SK-N-SH treated with all-trans-retinoic acid at 6 μM for 48 hours (cell line): Measurements from ENCODE around the gene STMN3.

Experiments
- ATAC-seq: fragments of 200-7000 bp; cut with Tn5 transposase; 3 replicates; pipeline ENCODE4 v1.9.1; 2020; ENCODE audit warnings: mild to moderate bottlenecking, moderate library complexity
- ARNTL ChIP-seq: fragments of 450-650 bp; formaldehyde crosslinking; IDR thresholded peaks from 2 replicates; pipeline ENCODE4 v1.5.0; 2020; ENCODE audit warnings: low read depth, mild to moderate bottlenecking, moderate library complexity, borderline replicate concordance
- CREB5 ChIP-seq: fragments of 250-450 bp; sonication (Bioruptor Pico); IDR thresholded peaks from 2 replicates; pipeline ENCODE4 v1.5.1; 2020; ENCODE audit warnings: low read depth, mild to moderate bottlenecking, moderate library complexity
- CSDC2 ChIP-seq: fragments of 250-450 bp; sonication (Bioruptor Pico); IDR thresholded peaks from 2 replicates; pipeline ENCODE4 v1.5.0; 2020; ENCODE audit warnings: mild to moderate bottlenecking, moderate library complexity
- GLIS3 ChIP-seq: fragments of 250-450 bp; sonication (Bioruptor Pico); IDR thresholded peaks from 2 replicates; pipeline ENCODE4 v1.5.0; 2020; ENCODE audit warnings: mild to moderate bottlenecking, moderate library complexity
- OSR1 ChIP-seq: fragments of 250-450 bp; sonication (Bioruptor Pico); IDR thresholded peaks from 2 replicates; pipeline ENCODE4 v1.8.0; 2022; ENCODE audit warnings: moderate library complexity, mild to moderate bottlenecking, inconsistent platforms
- PATZ1 ChIP-seq: fragments of 250-450 bp; sonication (Bioruptor Pico); IDR thresholded peaks from 2 replicates; pipeline ENCODE4 v1.8.0; 2020; ENCODE audit warnings: mild to moderate bottlenecking, moderate library complexity, borderline replicate concordance
- POU6F1 ChIP-seq: fragments of 250-450 bp; sonication (Bioruptor Pico); IDR thresholded peaks from 2 replicates; pipeline ENCODE4 v1.8.0; 2021; ENCODE audit warnings: low read depth, mild to moderate bottlenecking, moderate library complexity, borderline replicate concordance
- PPARA ChIP-seq: fragments of 250-450 bp; sonication (Bioruptor Pico); IDR thresholded peaks from 2 replicates; pipeline ENCODE4 v1.5.0; 2020; ENCODE audit warnings: mild to moderate bottlenecking, borderline replicate concordance
- RARB ChIP-seq: fragments of 250-450 bp; sonication (Bioruptor Pico); IDR thresholded peaks from 2 replicates; pipeline ENCODE4 v1.8.0; 2021; ENCODE audit warnings: mild to moderate bottlenecking, moderate library complexity
- SNAI2 ChIP-seq: fragments of 250-450 bp; sonication (Bioruptor Pico); IDR thresholded peaks from 2 replicates; pipeline ENCODE4 v1.5.0; 2020; ENCODE audit warnings: mild to moderate bottlenecking, moderate library complexity
- TCF4 ChIP-seq: fragments of 250-450 bp; sonication (Bioruptor Pico); IDR thresholded peaks from 2 replicates; pipeline ENCODE4 v1.8.0; 2021; ENCODE audit warnings: mild to moderate bottlenecking, moderate library complexity, borderline replicate concordance
- TOX ChIP-seq: fragments of 250-450 bp; sonication (Bioruptor Pico); IDR thresholded peaks from 2 replicates; pipeline ENCODE4 v1.8.0; 2021; ENCODE audit warnings: mild to moderate bottlenecking, moderate library complexity, borderline replicate concordance
- TSHZ2 ChIP-seq: fragments of 250-450 bp; sonication (Bioruptor Pico); IDR thresholded peaks from 2 replicates; pipeline ENCODE4 v1.5.0; 2020; ENCODE audit warnings: mild to moderate bottlenecking, moderate library complexity
- ZC3H10 ChIP-seq: fragments of 250-450 bp; sonication (Bioruptor Pico); IDR thresholded peaks from 2 replicates; pipeline ENCODE4 v1.5.1; 2021; ENCODE audit warnings: mild to moderate bottlenecking, moderate library complexity
- ZFP3 ChIP-seq: fragments of 250-450 bp; sonication (Bioruptor Pico); IDR thresholded peaks from 2 replicates; pipeline ENCODE4 v1.5.0; 2020; ENCODE audit warnings: mild to moderate bottlenecking, moderate library complexity
- ZFP30 ChIP-seq: fragments of 450-650 bp; formaldehyde crosslinking; IDR thresholded peaks from 2 replicates; pipeline ENCODE4 v1.5.0; 2022; ENCODE audit warnings: mild to moderate bottlenecking, moderate library complexity
- ZNF565 ChIP-seq: fragments of 450-650 bp; formaldehyde crosslinking; conservative IDR thresholded peaks from 2 replicates; pipeline ENCODE4 v1.5.0; 2020; ENCODE audit warnings: low read depth, mild to moderate bottlenecking, moderate library complexity
- ZNF70 ChIP-seq: fragments of 450-650 bp; formaldehyde crosslinking; IDR thresholded peaks from 2 replicates; pipeline ENCODE4 v1.5.0; 2020; ENCODE audit warnings: mild to moderate bottlenecking, moderate library complexity
- ZNF8 ChIP-seq: fragments of 450-650 bp; formaldehyde crosslinking; IDR thresholded peaks from 2 replicates; pipeline ENCODE4 v1.5.0; 2020; ENCODE audit warnings: mild to moderate bottlenecking, moderate library complexity

Gene STMN3

GRCh38 chr20:63687419-63688178 lies 34.4 kb upstream of the STMN3 start (continued):
- TF ChIP-seq TSHZ2 (CRISPR knock-in tag), result no peak
- TF ChIP-seq, all 23 proteins: peak for 0

- TF ChIP-seq OSR1 (CRISPR knock-in tag) (no peak), PPARA (CRISPR knock-in tag) (no peak), ZNF8 (CRISPR knock-in tag) (no peak), TSHZ2 (CRISPR knock-in tag) (no peak), ZC3H10 (CRISPR knock-in tag) (no peak), ZFP3 (CRISPR knock-in tag) (no peak), CREB5 (CRISPR knock-in tag) (no peak), PATZ1 (CRISPR knock-in tag) (no peak), ZNF565 (no peak), CSDC2 (CRISPR knock-in tag) (no peak)
- TF ChIP-seq, all 23 proteins: peak for 0
- ATAC-seq, result no peak
Measured at GRCh38 chr20:63686492-63687321, 33.5 kb upstream of the STMN3 start.

- ATAC-seq, result no peak
- TF ChIP-seq TCF4 (CRISPR knock-in tag), result no peak
- no peak for TF ChIP-seq GLIS3 (CRISPR knock-in tag)
- TF ChIP-seq ZFP3 (CRISPR knock-in tag), result no peak
- no peak for TF ChIP-seq TSHZ2 (CRISPR knock-in tag)
- no peak for TF ChIP-seq ZNF8 (CRISPR knock-in tag)
- TF ChIP-seq ZNF70 (CRISPR knock-in tag), result no peak
- TF ChIP-seq RARB, result no peak
- no peak for TF ChIP-seq CSDC2 (CRISPR knock-in tag)
- no peak for TF ChIP-seq POU6F1 (CRISPR knock-in tag)
- TF ChIP-seq TOX, result no peak
- no peak for TF ChIP-seq ZNF565
- no peak for TF ChIP-seq SNAI2
- no peak for TF ChIP-seq ZFP30 (CRISPR knock-in tag)
- no peak for TF ChIP-seq ARNTL (CRISPR knock-in tag)
Measured at GRCh38 chr20:63686094-63686491, 32.9 kb upstream of the STMN3 start.
